ENCODE results near the gene PIAS1. TPM values are rescaled to one million over a fixed set of nuclear protein-coding genes. Genes with fewer than 3 reads are reported as not detected.
A peak's percentile ranks its signal among the peaks of the same experiment; 100 is the strongest.

Gene PIAS1
- total and polyA plus RNA-seq, 12 donors: 5.8 to 37.9 (median 30.3) TPM

- TF ChIP-seq CTCF (IDR thresholded peaks at IDR 0.05): no peak
- no peak overlapping the region for H3K4me3 ChIP-seq
- no peak for ATAC-seq
Observed at GRCh38 chr15:68051907-68052306, 2.2 kb upstream of the PIAS1 start.

GRCh38 chr15:68052431-68052830 lies 1.7 kb upstream of the PIAS1 start:
- H3K27ac ChIP-seq: no peak overlapping the region
- DNase-seq (no peak), ATAC-seq (no peak)
- no peak for TF ChIP-seq CTCF (IDR thresholded peaks at IDR 0.05)
- 93 to 94% methylated on average over 4 of the region's 4 CpGs for WGBS, 2 donors
- no peaks in the 10 kb centered on the region for H3K27me3 ChIP-seq
- H3K4me3 ChIP-seq: no peak overlapping the region
- no peaks in the 10 kb centered on the region for H3K9me3 ChIP-seq
- no peaks in the 10 kb centered on the region for H3K36me3 ChIP-seq
- intact Hi-C loops (cut with DNase I): loop anchor here in 9 of 10 donors (5.0 to 10.0 kb wide), 5 partner anchors 62 to 190 kb away; no protein-coding TSS in a partner anchor
- peaks cover 0 to 29% (median 26%) of the 10 kb centered on the region in 9 donors for H3K4me1 ChIP-seq

More at GRCh38 chr15:68051907-68052306, 2.2 kb upstream of the PIAS1 start:
- Histone ChIP-seq H3K9me3 (no peaks in the 10 kb centered on the region), H3K27me3 (no peaks in the 10 kb centered on the region), H3K27ac (no peak overlapping the region), H3K4me1 (peaks cover 0 to 23% (median 21%) of the 10 kb centered on the region in 9 donors), H3K36me3 (no peaks in the 10 kb centered on the region)
- WGBS, 2 donors: 91 to 94% methylated on average over 1 of the region's 1 CpG
- intact Hi-C loops (cut with DNase I): loop anchor here in 9 of 10 donors (5.0 to 10.0 kb wide), 5 partner anchors 63 to 190 kb away; no protein-coding TSS in a partner anchor
- no peak for DNase-seq

GRCh38 chr15:68053001-68053400 lies 1.1 kb upstream of the PIAS1 start:
- no peak for DNase-seq
- TF ChIP-seq CTCF (IDR thresholded peaks at IDR 0.05): no peak
- peaks cover 0 to 34% (median 31%) of the 10 kb centered on the region in 9 donors for H3K4me1 ChIP-seq
- no peak overlapping the region for H3K4me3 ChIP-seq
- ATAC-seq: no peak
- no peaks in the 10 kb centered on the region for H3K9me3 ChIP-seq
- intact Hi-C loops (cut with DNase I): loop anchor here in 9 of 10 donors (5.0 to 10.0 kb wide), 5 partner anchors 62 to 191 kb away; no protein-coding TSS in a partner anchor
- no peaks in the 10 kb centered on the region for H3K36me3 ChIP-seq
- no peaks in the 10 kb centered on the region for H3K27me3 ChIP-seq
- 83 to 90% methylated on average over 6 of the region's 6 CpGs for WGBS, 2 donors
- no peak overlapping the region for H3K27ac ChIP-seq

- ATAC-seq: peak; percentile 44 to 75 (median 62)
- peak overlapping the region; percentile 86 to 96 (median 92) for H3K4me3 ChIP-seq
- peaks cover 0 to 2% (median 0%) of the 10 kb centered on the region in 9 donors for H3K36me3 ChIP-seq
- intact Hi-C loops (cut with DNase I): loop anchor here in 9 of 10 donors (5.0 to 10.0 kb wide), 8 partner anchors 43 to 192 kb away; no protein-coding TSS in a partner anchor
- peak overlapping the region; percentile 60 to 96 (median 92) for H3K27ac ChIP-seq
- TF ChIP-seq CTCF (IDR thresholded peaks at IDR 0.05): no peak
- no peaks in the 10 kb centered on the region for H3K27me3 ChIP-seq
- WGBS, 2 donors: 0% methylated on average over 33 of the region's 33 CpGs
- DNase-seq: peak; percentile 51 to 60
- peaks cover 0 to 42% (median 32%) of the 10 kb centered on the region in 9 donors for H3K4me1 ChIP-seq
- no peaks in the 10 kb centered on the region for H3K9me3 ChIP-seq
Observed at GRCh38 chr15:68054628-68055223, 611 bp downstream of the PIAS1 start.

Data from heart right ventricle (tissue), 16 donors.